Panc1 (cell line): ENCODE measurements around the gene PARP15. TPM values are rescaled to one million over a fixed set of nuclear protein-coding genes. Genes with fewer than 3 reads are reported as not detected.

Source experiments
- ATAC-seq: fragments of 200-7000 bp; cut with Tn5 transposase; 2 replicates; pipeline ENCODE4 v1.9.1; 2020; ENCODE audit warnings: mild to moderate bottlenecking, moderate library complexity
- BruUV-seq: library from RNA; stranded (reverse); fragments of 400-500 nt; replicated peaks from 2 replicates; lab custom pipeline; 2021; lab: Mats Ljungman, UMichigan
- CTCF ChIA-PET: fragments of 300-600 bp; sonication (Branson Sonifier 250); formaldehyde crosslinking; loops from one replicate; lab custom pipeline; 2022; ENCODE audit warnings: antibody characterized with exemption; lab: Charles Lee
- POLR2A ChIA-PET: fragments of 300-600 bp; sonication (Branson Sonifier 250); formaldehyde crosslinking; loops from one replicate; lab custom pipeline; 2022; ENCODE audit warnings: antibody characterized with exemption; lab: Charles Lee
- DNase-seq: peaks from one replicate; pipeline ENCODE4 v3.0.0-alpha.2; 2010; ENCODE audit warnings: low read depth, low spot score
- H3K27ac ChIP-seq: 2 replicates; pipeline ENCODE4 v1.5.1; 2011; ENCODE audit warnings: mild to moderate bottlenecking, low read length, inconsistent platforms
- H3K27me3 ChIP-seq: fragments of 200-500 bp; sonication (Bioruptor generic); 2 replicates; pipeline ENCODE4 v1.6.0; 2014; ENCODE audit warnings: low read length, inconsistent platforms; ENCODE audit not compliant: control insufficient read depth, insufficient read depth
- H3K36me3 ChIP-seq: fragments of 200-500 bp; sonication (Bioruptor generic); 2 replicates; pipeline ENCODE4 v1.5.1; 2014; ENCODE audit warnings: inconsistent platforms, mild to moderate bottlenecking, low read length, moderate library complexity; ENCODE audit not compliant: control insufficient read depth, insufficient read depth
- H3K4me1 ChIP-seq: 2 replicates; pipeline ENCODE4 v1.5.1; 2011; ENCODE audit warnings: inconsistent platforms, mild to moderate bottlenecking, low read length, moderate library complexity; ENCODE audit not compliant: control insufficient read depth, insufficient read depth
- H3K4me3 ChIP-seq, 2 experiments: 2 replicates each; pipeline ENCODE4 v1.5.1; 2011 to 2012; ENCODE audit warnings: low read depth in 2 of 2, low read length in 2 of 2, mild to moderate bottlenecking in 2 of 2, inconsistent platforms in 1 of 2, moderate library complexity in 1 of 2
- H3K9me3 ChIP-seq: fragments of 200-500 bp; sonication (Bioruptor generic); 2 replicates; pipeline ENCODE4 v1.5.1; 2014; ENCODE audit warnings: low read depth, mild to moderate bottlenecking, inconsistent platforms, low read length, moderate library complexity; ENCODE audit not compliant: control insufficient read depth, insufficient read depth
- POLR2AphosphoS5 ChIP-seq: IDR thresholded peaks from 2 replicates; pipeline ENCODE4 v1.6.1; 2012; ENCODE audit warnings: mild to moderate bottlenecking, low read depth, low read length, moderate library complexity
- SIN3A ChIP-seq: IDR thresholded peaks from 2 replicates; pipeline ENCODE4 v1.6.1; 2012; ENCODE audit warnings: low read depth, mild to moderate bottlenecking, low read length, moderate library complexity, borderline replicate concordance; ENCODE audit not compliant: insufficient read depth
- TCF7L2 ChIP-seq: IDR thresholded peaks from 2 replicates; pipeline ENCODE4 v1.6.1; 2011; ENCODE audit warnings: mild to moderate bottlenecking, low read depth, low read length, inconsistent platforms
- in situ Hi-C: cut with HindIII; loops from 2 replicates; pipeline ENCODE4 v1.10.0; 2016; ENCODE audit warnings: low sequenced_read_pairs, low pct_unique_long_range_greater_than_20kb
- intact Hi-C: fragments of 100-400 bp; cut with micrococcal nuclease; formaldehyde crosslinking; loops from one replicate; pipeline ENCODE4 v1.10.0; 2022; ENCODE audit not compliant: unreplicated experiment
- total RNA-seq: library from RNA; stranded (reverse); gene quantifications from one replicate; pipeline ENCODE4 v1.2.1, GENCODE V29; 2021; ENCODE audit not compliant: unreplicated experiment
- TF ChIP-seq, protein P1 (sequence below): fragments of 450-650 bp; IDR thresholded peaks from 2 replicates; pipeline ENCODE4 v1.5.1; 2017; ENCODE audit warnings: mild to moderate bottlenecking
- TF ChIP-seq, protein P2 (sequence below), 2 experiments: IDR thresholded peaks; 2 replicates each; pipeline ENCODE4 v1.6.1; 2011 to 2012; ENCODE audit warnings: low read depth in 2 of 2, control low read depth in 1 of 2, low read length in 1 of 2, mild to moderate bottlenecking in 1 of 2, moderate library complexity in 1 of 2; ENCODE audit not compliant: insufficient read depth in 1 of 2

Gene PARP15
- total RNA-seq, 1 experiment from 2014 or later, result 0.21 TPM

DNA sequence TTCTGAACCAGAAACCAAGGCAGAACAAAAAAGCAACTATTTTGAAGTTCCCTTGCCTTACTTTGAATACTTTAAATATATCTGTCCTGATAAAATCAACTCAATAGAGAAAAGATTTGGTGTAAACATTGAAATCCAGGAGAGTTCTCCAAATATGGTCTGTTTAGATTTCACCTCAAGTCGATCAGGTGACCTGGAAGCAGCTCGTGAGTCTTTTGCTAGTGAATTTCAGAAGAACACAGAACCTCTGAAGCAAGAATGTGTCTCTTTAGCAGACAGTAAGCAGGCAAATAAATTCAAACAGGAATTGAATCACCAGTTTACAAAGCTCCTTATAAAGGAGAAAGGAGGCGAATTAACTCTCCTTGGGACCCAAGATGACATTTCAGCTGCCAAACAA, 8.7 kb upstream of the PARP15 start:
- POLR2A ChIA-PET, result no interaction called here
- BruUV-seq, result no TSS peak
- ATAC-seq, result no peak
- TF ChIP-seq, protein P1, sequence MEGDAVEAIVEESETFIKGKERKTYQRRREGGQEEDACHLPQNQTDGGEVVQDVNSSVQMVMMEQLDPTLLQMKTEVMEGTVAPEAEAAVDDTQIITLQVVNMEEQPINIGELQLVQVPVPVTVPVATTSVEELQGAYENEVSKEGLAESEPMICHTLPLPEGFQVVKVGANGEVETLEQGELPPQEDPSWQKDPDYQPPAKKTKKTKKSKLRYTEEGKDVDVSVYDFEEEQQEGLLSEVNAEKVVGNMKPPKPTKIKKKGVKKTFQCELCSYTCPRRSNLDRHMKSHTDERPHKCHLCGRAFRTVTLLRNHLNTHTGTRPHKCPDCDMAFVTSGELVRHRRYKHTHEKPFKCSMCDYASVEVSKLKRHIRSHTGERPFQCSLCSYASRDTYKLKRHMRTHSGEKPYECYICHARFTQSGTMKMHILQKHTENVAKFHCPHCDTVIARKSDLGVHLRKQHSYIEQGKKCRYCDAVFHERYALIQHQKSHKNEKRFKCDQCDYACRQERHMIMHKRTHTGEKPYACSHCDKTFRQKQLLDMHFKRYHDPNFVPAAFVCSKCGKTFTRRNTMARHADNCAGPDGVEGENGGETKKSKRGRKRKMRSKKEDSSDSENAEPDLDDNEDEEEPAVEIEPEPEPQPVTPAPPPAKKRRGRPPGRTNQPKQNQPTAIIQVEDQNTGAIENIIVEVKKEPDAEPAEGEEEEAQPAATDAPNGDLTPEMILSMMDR, result no peak
- no peak for TF ChIP-seq POLR2AphosphoS5
- TF ChIP-seq, protein P2, sequence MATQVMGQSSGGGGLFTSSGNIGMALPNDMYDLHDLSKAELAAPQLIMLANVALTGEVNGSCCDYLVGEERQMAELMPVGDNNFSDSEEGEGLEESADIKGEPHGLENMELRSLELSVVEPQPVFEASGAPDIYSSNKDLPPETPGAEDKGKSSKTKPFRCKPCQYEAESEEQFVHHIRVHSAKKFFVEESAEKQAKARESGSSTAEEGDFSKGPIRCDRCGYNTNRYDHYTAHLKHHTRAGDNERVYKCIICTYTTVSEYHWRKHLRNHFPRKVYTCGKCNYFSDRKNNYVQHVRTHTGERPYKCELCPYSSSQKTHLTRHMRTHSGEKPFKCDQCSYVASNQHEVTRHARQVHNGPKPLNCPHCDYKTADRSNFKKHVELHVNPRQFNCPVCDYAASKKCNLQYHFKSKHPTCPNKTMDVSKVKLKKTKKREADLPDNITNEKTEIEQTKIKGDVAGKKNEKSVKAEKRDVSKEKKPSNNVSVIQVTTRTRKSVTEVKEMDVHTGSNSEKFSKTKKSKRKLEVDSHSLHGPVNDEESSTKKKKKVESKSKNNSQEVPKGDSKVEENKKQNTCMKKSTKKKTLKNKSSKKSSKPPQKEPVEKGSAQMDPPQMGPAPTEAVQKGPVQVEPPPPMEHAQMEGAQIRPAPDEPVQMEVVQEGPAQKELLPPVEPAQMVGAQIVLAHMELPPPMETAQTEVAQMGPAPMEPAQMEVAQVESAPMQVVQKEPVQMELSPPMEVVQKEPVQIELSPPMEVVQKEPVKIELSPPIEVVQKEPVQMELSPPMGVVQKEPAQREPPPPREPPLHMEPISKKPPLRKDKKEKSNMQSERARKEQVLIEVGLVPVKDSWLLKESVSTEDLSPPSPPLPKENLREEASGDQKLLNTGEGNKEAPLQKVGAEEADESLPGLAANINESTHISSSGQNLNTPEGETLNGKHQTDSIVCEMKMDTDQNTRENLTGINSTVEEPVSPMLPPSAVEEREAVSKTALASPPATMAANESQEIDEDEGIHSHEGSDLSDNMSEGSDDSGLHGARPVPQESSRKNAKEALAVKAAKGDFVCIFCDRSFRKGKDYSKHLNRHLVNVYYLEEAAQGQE (IDR thresholded peaks at IDR 0.05; ENCODE audit: insufficient read depth in 1 of 2, low read depth in 2 of 2, low read length in 1 of 2), result no peak
- no peak for TF ChIP-seq SIN3A
- no peak for TF ChIP-seq TCF7L2
- H3K9me3 ChIP-seq, result no peaks in the 10 kb centered on the region
- H3K27ac ChIP-seq, result no peak overlapping the region
- no peaks in the 10 kb centered on the region for H3K27me3 ChIP-seq
- CTCF ChIA-PET, result no interaction called here
- no peak for DNase-seq
- no peak overlapping the region for H3K4me3 ChIP-seq
- H3K36me3 ChIP-seq, result no peaks in the 10 kb centered on the region
- intact Hi-C loops (no loop called here), in situ Hi-C loops (no loop called here)
- H3K4me1 ChIP-seq, result 0 out of 2 replicates have a peak, but pooled peaks cover 3% of the 10 kb centered on the region

DNA sequence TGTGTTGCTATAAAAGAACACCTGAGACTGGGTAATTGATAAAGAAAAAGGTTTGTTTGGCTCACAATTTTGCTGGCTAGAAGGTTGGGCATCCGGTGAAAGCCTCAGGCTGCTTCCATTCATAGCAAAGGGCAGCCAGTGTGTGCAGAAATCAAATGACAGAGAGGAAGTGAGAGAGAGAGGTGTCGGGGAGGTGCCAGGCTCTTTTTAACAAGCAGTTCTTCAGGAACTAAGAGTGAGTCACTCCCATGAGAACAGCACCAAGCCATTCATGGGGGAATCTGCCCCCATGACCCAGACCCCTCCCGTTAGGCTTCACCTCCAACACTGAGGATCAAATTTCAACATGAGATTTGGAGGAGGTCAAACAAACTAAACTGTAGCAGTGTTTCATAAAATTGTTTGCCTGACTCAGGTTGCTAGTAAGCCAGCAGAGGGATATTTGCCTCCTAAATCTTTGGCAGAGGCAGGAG, 4.5 kb upstream of the PARP15 start:
- no peaks in the 10 kb centered on the region for H3K27me3 ChIP-seq
- CTCF ChIA-PET, result no interaction called here
- H3K4me1 ChIP-seq, result 0 out of 2 replicates have a peak, but pooled peaks cover 3% of the 10 kb centered on the region
- no peak overlapping the region for H3K4me3 ChIP-seq
- POLR2A ChIA-PET, result no interaction called here
- TSS peak; percentile 22 for BruUV-seq
- H3K27ac ChIP-seq, result no peak overlapping the region
- intact Hi-C loops (no loop called here), in situ Hi-C loops (no loop called here)
- DNase-seq (no peak), ATAC-seq (peak; percentile 84)
- H3K36me3 ChIP-seq, result no peaks in the 10 kb centered on the region
- TF ChIP-seq POLR2AphosphoS5 (no peak), TCF7L2 (no peak), SIN3A (no peak)
- TF ChIP-seq, protein P1, result no peak
- TF ChIP-seq, protein P2 (IDR thresholded peaks at IDR 0.05; ENCODE audit: insufficient read depth in 1 of 2, low read depth in 2 of 2, low read length in 1 of 2), result no peak
- no peaks in the 10 kb centered on the region for H3K9me3 ChIP-seq
